GM12878 (cell line): ENCODE results near the gene KLKB1. TPM values are rescaled to one million over a fixed set of nuclear protein-coding genes. Genes with fewer than 3 reads are reported as not detected.
A peak's percentile ranks its signal among the peaks of the same experiment; 100 is the strongest.

Experiments
- BACH1 ChIP-seq: fragments of 450-650 bp; IDR thresholded peaks from 2 replicates; pipeline ENCODE4 v1.6.1; 2017; ENCODE audit warnings: mild to moderate bottlenecking, borderline replicate concordance
- CHD2 ChIP-seq: IDR thresholded peaks from 2 replicates; pipeline ENCODE4 v1.6.1; 2011; ENCODE audit warnings: low read depth, low read length, improper control_type of control experiment, borderline replicate concordance
- EGR1 ChIP-seq, 2 experiments: IDR thresholded peaks; 1 replicate in 1 of 2; 2 replicates in 1 of 2; pipeline ENCODE4 v1.6.1; 2011 to 2012; ENCODE audit warnings: low read depth in 2 of 2, low read length in 2 of 2, borderline replicate concordance in 1 of 2, mild to moderate bottlenecking in 1 of 2, moderate library complexity in 1 of 2
- EZH2 ChIP-seq: IDR thresholded peaks from 2 replicates; pipeline ENCODE4 v1.6.1; 2012; ENCODE audit warnings: low read depth, mild to moderate bottlenecking, control low read depth, inconsistent platforms, low read length, borderline replicate concordance; ENCODE audit not compliant: control insufficient read depth
- GATAD2B ChIP-seq: fragments of 450-650 bp; conservative IDR thresholded peaks from 2 replicates; pipeline ENCODE4 v1.6.1; 2017; ENCODE audit warnings: low read depth, mild to moderate bottlenecking, moderate library complexity
- HDAC6 ChIP-seq: fragments of 200-600 bp; sonication (generic); IDR thresholded peaks from one replicate; pipeline ENCODE4 v1.8.0; 2017; ENCODE audit warnings: antibody characterized with exemption; ENCODE audit not compliant: unreplicated experiment
- KLF5 ChIP-seq: fragments of 450-650 bp; IDR thresholded peaks from 2 replicates; pipeline ENCODE4 v1.6.1; 2014; ENCODE audit warnings: mild to moderate bottlenecking; ENCODE audit not compliant: partially characterized antibody
- PAX8 ChIP-seq: fragments of 450-650 bp; IDR thresholded peaks from 2 replicates; pipeline ENCODE4 v1.6.1; 2017; ENCODE audit warnings: mild to moderate bottlenecking, moderate library complexity
- SMAD1 ChIP-seq: fragments of 450-650 bp; IDR thresholded peaks from 2 replicates; pipeline ENCODE4 v1.6.1; 2018; ENCODE audit warnings: mild to moderate bottlenecking, low read depth; ENCODE audit not compliant: partially characterized antibody
- SP1 ChIP-seq: IDR thresholded peaks from one replicate; pipeline ENCODE4 v1.6.1; 2011; ENCODE audit warnings: low read depth, low read length
- SUPT20H ChIP-seq: IDR thresholded peaks from 2 replicates; pipeline ENCODE4 v1.6.1; 2011; ENCODE audit warnings: low read depth, mild to moderate bottlenecking, low read length, moderate library complexity, borderline replicate concordance; ENCODE audit not compliant: control insufficient read depth
- TBL1XR1 ChIP-seq: IDR thresholded peaks from 2 replicates; pipeline ENCODE4 v1.6.1; 2012; ENCODE audit warnings: low read depth, low read length, improper control_type of control experiment
- polyA plus RNA-seq, 11 experiments: library from polyadenylated mRNA; depleted of rRNA in 4 of 11; unstranded in 6 of 11; stranded (reverse) in 5 of 11; fragments of >200 nt; fragmentation: Nextera tagmentation in 4 of 11; fragmentation: Illumina TruSeq in 1 of 11; extraction: Ambion mirVana in 4 of 11; extraction: Trizol in 1 of 11; gene quantifications; 1 replicate in 1 of 11; 2 replicates in 10 of 11; pipeline versions ENCODE4 v1.2.1 to v1.2.3, GENCODE V29; 2011 to 2016; ENCODE audit warnings: inconsistent platforms in 2 of 11, missing spikeins in 2 of 11, low read depth in 1 of 11
- total RNA-seq, 4 experiments: library from RNA; depleted of rRNA in 3 of 4; stranded (reverse); fragments of >200 nt in 3 of 4; fragmentation: Illumina TruSeq in 1 of 4; extraction: Trizol in 1 of 4; gene quantifications; 2 replicates each; pipeline versions ENCODE4 v1.2.1 to v1.2.3, GENCODE V29; 2013 to 2021
- TF ChIP-seq, protein P1 (sequence below): fragments of 450-650 bp; IDR thresholded peaks from 2 replicates; pipeline ENCODE4 v1.6.1; 2017; ENCODE audit warnings: low read depth, mild to moderate bottlenecking, moderate library complexity
- TF ChIP-seq, protein P2 (sequence below): IDR thresholded peaks from 2 replicates; pipeline ENCODE4 v1.6.1; 2012; ENCODE audit warnings: low read depth, low read length, improper control_type of control experiment
- TF ChIP-seq, protein P3 (sequence below): fragments of 450-650 bp; IDR thresholded peaks from 2 replicates; pipeline ENCODE4 v1.6.1; 2017; ENCODE audit warnings: mild to moderate bottlenecking, moderate library complexity

Gene KLKB1
- total and polyA plus RNA-seq, 10 of the 15 experiments (the other 5 are each of a cell fraction or from before 2014, with no cell fraction given), result 0.04 TPM; not detected in 9

- TF ChIP-seq SMAD1 (no peak), SP1 (peak; percentile 34), EZH2 (no peak), EGR1 (IDR thresholded peaks at IDR 0.05; ENCODE audit: borderline replicate concordance in 1 of 2, low read depth in 2 of 2, low read length in 2 of 2) (peak in 1 of 2 experiments; percentile 83; a peak in 1 of 3 replicates), KLF5 (peak; percentile 59), TBL1XR1 (0 out of 2 replicates have a peak, but pooled peaks have one; percentile 31), PAX8 (no peak), BACH1 (peak; percentile 95), GATAD2B (peak; percentile 98), HDAC6 (peak; percentile 66), SUPT20H (no peak), CHD2 (peak; percentile 41; the same call in 1 of the 2 replicates)
- TF ChIP-seq, protein P1, sequence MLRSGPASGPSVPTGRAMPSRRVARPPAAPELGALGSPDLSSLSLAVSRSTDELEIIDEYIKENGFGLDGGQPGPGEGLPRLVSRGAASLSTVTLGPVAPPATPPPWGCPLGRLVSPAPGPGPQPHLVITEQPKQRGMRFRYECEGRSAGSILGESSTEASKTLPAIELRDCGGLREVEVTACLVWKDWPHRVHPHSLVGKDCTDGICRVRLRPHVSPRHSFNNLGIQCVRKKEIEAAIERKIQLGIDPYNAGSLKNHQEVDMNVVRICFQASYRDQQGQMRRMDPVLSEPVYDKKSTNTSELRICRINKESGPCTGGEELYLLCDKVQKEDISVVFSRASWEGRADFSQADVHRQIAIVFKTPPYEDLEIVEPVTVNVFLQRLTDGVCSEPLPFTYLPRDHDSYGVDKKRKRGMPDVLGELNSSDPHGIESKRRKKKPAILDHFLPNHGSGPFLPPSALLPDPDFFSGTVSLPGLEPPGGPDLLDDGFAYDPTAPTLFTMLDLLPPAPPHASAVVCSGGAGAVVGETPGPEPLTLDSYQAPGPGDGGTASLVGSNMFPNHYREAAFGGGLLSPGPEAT, result peak; percentile 28; the same call in 1 of the 2 replicates
- TF ChIP-seq, protein P2, sequence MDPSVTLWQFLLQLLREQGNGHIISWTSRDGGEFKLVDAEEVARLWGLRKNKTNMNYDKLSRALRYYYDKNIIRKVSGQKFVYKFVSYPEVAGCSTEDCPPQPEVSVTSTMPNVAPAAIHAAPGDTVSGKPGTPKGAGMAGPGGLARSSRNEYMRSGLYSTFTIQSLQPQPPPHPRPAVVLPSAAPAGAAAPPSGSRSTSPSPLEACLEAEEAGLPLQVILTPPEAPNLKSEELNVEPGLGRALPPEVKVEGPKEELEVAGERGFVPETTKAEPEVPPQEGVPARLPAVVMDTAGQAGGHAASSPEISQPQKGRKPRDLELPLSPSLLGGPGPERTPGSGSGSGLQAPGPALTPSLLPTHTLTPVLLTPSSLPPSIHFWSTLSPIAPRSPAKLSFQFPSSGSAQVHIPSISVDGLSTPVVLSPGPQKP, result peak; percentile 89
- TF ChIP-seq, protein P3, sequence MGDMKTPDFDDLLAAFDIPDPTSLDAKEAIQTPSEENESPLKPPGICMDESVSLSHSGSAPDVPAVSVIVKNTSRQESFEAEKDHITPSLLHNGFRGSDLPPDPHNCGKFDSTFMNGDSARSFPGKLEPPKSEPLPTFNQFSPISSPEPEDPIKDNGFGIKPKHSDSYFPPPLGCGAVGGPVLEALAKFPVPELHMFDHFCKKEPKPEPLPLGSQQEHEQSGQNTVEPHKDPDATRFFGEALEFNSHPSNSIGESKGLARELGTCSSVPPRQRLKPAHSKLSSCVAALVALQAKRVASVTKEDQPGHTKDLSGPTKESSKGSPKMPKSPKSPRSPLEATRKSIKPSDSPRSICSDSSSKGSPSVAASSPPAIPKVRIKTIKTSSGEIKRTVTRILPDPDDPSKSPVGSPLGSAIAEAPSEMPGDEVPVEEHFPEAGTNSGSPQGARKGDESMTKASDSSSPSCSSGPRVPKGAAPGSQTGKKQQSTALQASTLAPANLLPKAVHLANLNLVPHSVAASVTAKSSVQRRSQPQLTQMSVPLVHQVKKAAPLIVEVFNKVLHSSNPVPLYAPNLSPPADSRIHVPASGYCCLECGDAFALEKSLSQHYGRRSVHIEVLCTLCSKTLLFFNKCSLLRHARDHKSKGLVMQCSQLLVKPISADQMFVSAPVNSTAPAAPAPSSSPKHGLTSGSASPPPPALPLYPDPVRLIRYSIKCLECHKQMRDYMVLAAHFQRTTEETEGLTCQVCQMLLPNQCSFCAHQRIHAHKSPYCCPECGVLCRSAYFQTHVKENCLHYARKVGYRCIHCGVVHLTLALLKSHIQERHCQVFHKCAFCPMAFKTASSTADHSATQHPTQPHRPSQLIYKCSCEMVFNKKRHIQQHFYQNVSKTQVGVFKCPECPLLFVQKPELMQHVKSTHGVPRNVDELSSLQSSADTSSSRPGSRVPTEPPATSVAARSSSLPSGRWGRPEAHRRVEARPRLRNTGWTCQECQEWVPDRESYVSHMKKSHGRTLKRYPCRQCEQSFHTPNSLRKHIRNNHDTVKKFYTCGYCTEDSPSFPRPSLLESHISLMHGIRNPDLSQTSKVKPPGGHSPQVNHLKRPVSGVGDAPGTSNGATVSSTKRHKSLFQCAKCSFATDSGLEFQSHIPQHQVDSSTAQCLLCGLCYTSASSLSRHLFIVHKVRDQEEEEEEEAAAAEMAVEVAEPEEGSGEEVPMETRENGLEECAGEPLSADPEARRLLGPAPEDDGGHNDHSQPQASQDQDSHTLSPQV, result peak; percentile 70; the same call in 1 of the 2 replicates
These were observed 35.9 kb upstream of the KLKB1 start, which contains the start of gene CYP4V2 (continued) for GRCh38 chr4:186191200-186192065.
